LNCaP clone FGC (cell line): ENCODE measurements around the gene SPINDOC.

Experiments
- DNase-seq: peaks from one replicate; pipeline ENCODE4 v3.0.0-alpha.2; 2011; ENCODE audit warnings: low read depth
- H3K4me3 ChIP-seq: 2 replicates; pipeline ENCODE4 v1.5.1; 2011; ENCODE audit warnings: mild to moderate bottlenecking, low read depth, low read length, control low read depth
- CTCF ChIP-seq: IDR thresholded peaks from 2 replicates; pipeline ENCODE4 v1.5.1; 2012; ENCODE audit warnings: mild to moderate bottlenecking; ENCODE audit not compliant: control insufficient read depth, insufficient read depth; ENCODE audit errors: extremely low read depth

The SPINDOC gene

GRCh38 chr11:63818609-63819008 lies 5.4 kb downstream of the SPINDOC start:
- DNase-seq, result no peak
- H3K4me3 ChIP-seq, result no peak overlapping the region
- no peak for TF ChIP-seq CTCF

GRCh38 chr11:63821411-63821810 lies 8.2 kb downstream of the SPINDOC start:
- no peak overlapping the region for H3K4me3 ChIP-seq
- no peak for DNase-seq
- TF ChIP-seq CTCF, result no peak

- no peak overlapping the region for H3K4me3 ChIP-seq
- TF ChIP-seq CTCF, result no peak
- DNase-seq, result peak; percentile 68
These were observed 13.4 kb downstream of the SPINDOC start for GRCh38 chr11:63826471-63827190.

GRCh38 chr11:63829823-63830489 lies 16.7 kb downstream of the SPINDOC start:
- peak; percentile 41 for TF ChIP-seq CTCF
- no peak overlapping the region for H3K4me3 ChIP-seq
- no peak for DNase-seq

GRCh38 chr11:63831326-63831725 lies 18.1 kb downstream of the SPINDOC start:
- H3K4me3 ChIP-seq, result no peak overlapping the region
- no peak for DNase-seq
- no peak for TF ChIP-seq CTCF

GRCh38 chr11:63832336-63832735 lies 19.1 kb downstream of the SPINDOC start:
- no peak overlapping the region for H3K4me3 ChIP-seq
- no peak for DNase-seq
- no peak for TF ChIP-seq CTCF
